ENCODE measurements around the gene PAM16.

Gene PAM16

DNA sequence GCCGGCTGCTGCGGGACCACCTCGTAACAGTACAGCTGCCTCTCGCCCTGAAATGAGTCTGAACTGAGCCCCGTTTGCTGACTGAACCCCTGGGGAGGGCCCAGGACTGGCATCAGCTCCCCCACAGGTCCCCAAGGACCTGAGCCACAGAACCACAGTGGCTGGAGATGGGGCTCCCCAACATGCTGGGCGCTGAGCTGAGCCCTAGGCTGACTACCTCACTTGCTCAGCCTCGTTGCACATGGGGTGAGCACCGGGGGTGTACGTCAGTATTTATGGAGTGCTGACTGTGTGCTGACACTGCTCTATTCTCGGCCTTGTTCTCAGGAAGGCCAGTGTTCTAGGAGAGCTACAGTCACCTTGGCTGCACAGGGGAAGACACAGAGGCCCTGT, 13.9 kb upstream of the PAM16 start:
- Histone ChIP-seq H3K9ac (no peak overlapping the region), H3K4me3 (ENCODE audit: low read depth, low read length) (no peak overlapping the region), H2AFZ (no peak overlapping the region), H3K36me3 (ENCODE audit: control insufficient read depth, insufficient read depth, low read length) (no peaks in the 10 kb centered on the region), H3K4me1 (no peaks in the 10 kb centered on the region), H3K27ac (no peak overlapping the region), H3K4me2 (ENCODE audit: low read length) (no peak overlapping the region), H3K27me3 (ENCODE audit: control insufficient read depth, insufficient read depth, low read length) (no peaks in the 10 kb centered on the region), H3K79me2 (peaks cover 12% of the 10 kb centered on the region), H3K9me3 (ENCODE audit: control insufficient read depth, low read length) (no peaks in the 10 kb centered on the region)
- TF ChIP-seq, protein P1, sequence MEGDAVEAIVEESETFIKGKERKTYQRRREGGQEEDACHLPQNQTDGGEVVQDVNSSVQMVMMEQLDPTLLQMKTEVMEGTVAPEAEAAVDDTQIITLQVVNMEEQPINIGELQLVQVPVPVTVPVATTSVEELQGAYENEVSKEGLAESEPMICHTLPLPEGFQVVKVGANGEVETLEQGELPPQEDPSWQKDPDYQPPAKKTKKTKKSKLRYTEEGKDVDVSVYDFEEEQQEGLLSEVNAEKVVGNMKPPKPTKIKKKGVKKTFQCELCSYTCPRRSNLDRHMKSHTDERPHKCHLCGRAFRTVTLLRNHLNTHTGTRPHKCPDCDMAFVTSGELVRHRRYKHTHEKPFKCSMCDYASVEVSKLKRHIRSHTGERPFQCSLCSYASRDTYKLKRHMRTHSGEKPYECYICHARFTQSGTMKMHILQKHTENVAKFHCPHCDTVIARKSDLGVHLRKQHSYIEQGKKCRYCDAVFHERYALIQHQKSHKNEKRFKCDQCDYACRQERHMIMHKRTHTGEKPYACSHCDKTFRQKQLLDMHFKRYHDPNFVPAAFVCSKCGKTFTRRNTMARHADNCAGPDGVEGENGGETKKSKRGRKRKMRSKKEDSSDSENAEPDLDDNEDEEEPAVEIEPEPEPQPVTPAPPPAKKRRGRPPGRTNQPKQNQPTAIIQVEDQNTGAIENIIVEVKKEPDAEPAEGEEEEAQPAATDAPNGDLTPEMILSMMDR (IDR thresholded peaks at IDR 0.05), result no peak

- Histone ChIP-seq H3K4me1 (no peaks in the 10 kb centered on the region), H3K36me3 (ENCODE audit: control insufficient read depth, insufficient read depth, low read length) (no peaks in the 10 kb centered on the region), H2AFZ (no peak overlapping the region), H3K4me2 (ENCODE audit: low read length) (no peak overlapping the region), H3K9me3 (ENCODE audit: control insufficient read depth, low read length) (no peaks in the 10 kb centered on the region), H3K27me3 (ENCODE audit: control insufficient read depth, insufficient read depth, low read length) (no peaks in the 10 kb centered on the region), H3K4me3 (ENCODE audit: low read depth, low read length) (no peak overlapping the region), H3K9ac (no peak overlapping the region), H3K27ac (no peak overlapping the region), H3K79me2 (peaks cover 12% of the 10 kb centered on the region)
- TF ChIP-seq, protein P1 (IDR thresholded peaks at IDR 0.05), result no peak
Observed at GRCh38 chr16:4364196-4365013, 13.3 kb upstream of the PAM16 start.

DNA sequence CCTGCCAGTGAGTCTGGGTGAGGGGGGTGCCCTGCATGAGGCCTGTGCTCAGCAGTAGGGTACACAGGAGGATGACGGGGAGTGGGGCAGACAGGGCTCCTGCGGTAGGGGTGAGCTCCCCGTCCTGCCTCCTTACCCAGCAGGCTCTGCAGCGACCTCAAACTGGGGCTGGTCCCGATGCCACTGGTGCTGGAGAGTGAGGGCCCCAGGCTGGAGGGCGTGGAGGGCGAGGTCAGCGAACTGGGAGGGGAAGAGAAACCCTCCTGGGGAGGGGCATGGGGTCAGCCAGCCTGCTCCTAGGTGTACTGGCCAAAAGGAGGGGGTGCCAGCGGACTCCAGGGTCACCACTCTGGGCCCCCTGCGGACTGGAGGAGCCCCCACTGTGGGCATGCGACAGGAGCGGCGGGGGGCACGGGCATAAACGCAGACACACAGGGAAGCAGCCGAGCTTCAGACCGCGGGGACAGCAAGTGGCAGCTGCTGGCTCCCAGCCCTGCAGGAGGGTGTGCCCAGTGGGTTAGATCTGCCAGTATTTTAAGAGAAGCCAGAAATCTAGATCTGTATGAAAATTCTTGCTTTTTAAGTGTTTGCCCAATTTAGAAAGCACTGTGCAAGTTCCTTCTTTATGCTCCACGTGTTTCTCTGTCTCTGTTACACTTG, 11.5 kb upstream of the PAM16 start:
- no peak overlapping the region for H3K9ac ChIP-seq
- peaks cover 8% of the 10 kb centered on the region for H3K79me2 ChIP-seq
- no peaks in the 10 kb centered on the region for H3K36me3 ChIP-seq (ENCODE audit: control insufficient read depth, insufficient read depth, low read length)

DNA sequence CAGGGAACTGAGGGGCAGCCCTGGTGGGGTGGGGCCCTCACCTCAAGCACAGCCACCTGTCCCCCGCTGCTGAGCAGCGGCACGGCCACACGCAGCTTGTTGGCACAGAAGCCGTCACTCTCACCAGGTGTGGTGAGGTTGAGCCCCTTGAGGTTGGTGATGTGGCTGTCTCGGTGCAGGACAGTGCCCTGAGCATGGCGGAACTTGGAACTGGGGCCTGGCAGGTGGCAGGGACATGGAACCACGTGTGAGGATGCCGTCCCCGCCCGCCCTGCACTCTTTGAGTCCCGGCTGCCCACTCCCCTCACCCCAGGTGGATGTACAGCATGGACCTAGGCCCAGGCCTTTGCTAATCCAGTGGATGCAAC, 10.8 kb upstream of the PAM16 start:
- H3K4me1 ChIP-seq, result no peaks in the 10 kb centered on the region
- TF ChIP-seq, protein P1 (IDR thresholded peaks at IDR 0.05), result no peak
- H3K4me3 ChIP-seq (ENCODE audit: low read depth, low read length), result no peak overlapping the region
- no peaks in the 10 kb centered on the region for H3K9me3 ChIP-seq (ENCODE audit: control insufficient read depth, low read length)
- H3K9ac ChIP-seq, result no peak overlapping the region
- H3K36me3 ChIP-seq (ENCODE audit: control insufficient read depth, insufficient read depth, low read length), result no peaks in the 10 kb centered on the region
- no peak overlapping the region for H2AFZ ChIP-seq
- no peak overlapping the region for H3K4me2 ChIP-seq (ENCODE audit: low read length)
- H3K27ac ChIP-seq, result no peak overlapping the region
- H3K27me3 ChIP-seq (ENCODE audit: control insufficient read depth, insufficient read depth, low read length), result no peaks in the 10 kb centered on the region
- H3K79me2 ChIP-seq, result peaks cover 3% of the 10 kb centered on the region

More for the DNA sequence above, 11.5 kb upstream of the PAM16 start:
- no peaks in the 10 kb centered on the region for H3K4me1 ChIP-seq
- no peaks in the 10 kb centered on the region for H3K9me3 ChIP-seq (ENCODE audit: control insufficient read depth, low read length)
- no peak overlapping the region for H3K4me2 ChIP-seq (ENCODE audit: low read length)
- no peak overlapping the region for H3K27ac ChIP-seq
- no peak overlapping the region for H2AFZ ChIP-seq
- H3K27me3 ChIP-seq (ENCODE audit: control insufficient read depth, insufficient read depth, low read length), result no peaks in the 10 kb centered on the region
- no peak overlapping the region for H3K4me3 ChIP-seq (ENCODE audit: low read depth, low read length)
- TF ChIP-seq, protein P1 (IDR thresholded peaks at IDR 0.05), result no peak
